ENCODE measurements around the gene HMX3.

DNA sequence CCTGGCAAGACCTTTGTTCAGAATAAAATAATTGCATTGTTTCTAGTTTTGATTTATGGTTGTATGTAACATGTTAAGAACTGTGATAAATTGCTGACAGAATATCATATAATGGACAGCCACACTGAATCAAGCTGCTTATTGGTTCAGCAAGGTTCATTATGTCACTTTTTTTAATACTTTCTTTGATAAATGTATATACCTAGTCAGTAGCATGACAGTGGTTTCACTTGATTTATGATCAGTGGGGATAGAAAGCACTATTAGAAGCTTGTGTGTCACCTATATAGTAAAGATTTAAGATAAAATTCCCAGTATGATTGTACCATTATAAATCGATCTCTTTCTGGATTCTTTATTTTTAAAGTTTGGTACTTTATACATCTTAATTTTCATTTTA lies 22.9 kb downstream of the HMX3 start:
- no peak for TF ChIP-seq POLR2AphosphoS5 (IDR thresholded peaks at IDR 0.05; ENCODE audit: low read depth, low read length)
- TF ChIP-seq, protein P1, sequence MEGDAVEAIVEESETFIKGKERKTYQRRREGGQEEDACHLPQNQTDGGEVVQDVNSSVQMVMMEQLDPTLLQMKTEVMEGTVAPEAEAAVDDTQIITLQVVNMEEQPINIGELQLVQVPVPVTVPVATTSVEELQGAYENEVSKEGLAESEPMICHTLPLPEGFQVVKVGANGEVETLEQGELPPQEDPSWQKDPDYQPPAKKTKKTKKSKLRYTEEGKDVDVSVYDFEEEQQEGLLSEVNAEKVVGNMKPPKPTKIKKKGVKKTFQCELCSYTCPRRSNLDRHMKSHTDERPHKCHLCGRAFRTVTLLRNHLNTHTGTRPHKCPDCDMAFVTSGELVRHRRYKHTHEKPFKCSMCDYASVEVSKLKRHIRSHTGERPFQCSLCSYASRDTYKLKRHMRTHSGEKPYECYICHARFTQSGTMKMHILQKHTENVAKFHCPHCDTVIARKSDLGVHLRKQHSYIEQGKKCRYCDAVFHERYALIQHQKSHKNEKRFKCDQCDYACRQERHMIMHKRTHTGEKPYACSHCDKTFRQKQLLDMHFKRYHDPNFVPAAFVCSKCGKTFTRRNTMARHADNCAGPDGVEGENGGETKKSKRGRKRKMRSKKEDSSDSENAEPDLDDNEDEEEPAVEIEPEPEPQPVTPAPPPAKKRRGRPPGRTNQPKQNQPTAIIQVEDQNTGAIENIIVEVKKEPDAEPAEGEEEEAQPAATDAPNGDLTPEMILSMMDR (IDR thresholded peaks at IDR 0.05): no peak
- TF ChIP-seq SIN3A (IDR thresholded peaks at IDR 0.05; ENCODE audit: borderline replicate concordance, insufficient read depth, low read depth, low read length): no peak
- TF ChIP-seq TCF7L2 (IDR thresholded peaks at IDR 0.05; ENCODE audit: low read depth, low read length): no peak
- TF ChIP-seq, protein P2, sequence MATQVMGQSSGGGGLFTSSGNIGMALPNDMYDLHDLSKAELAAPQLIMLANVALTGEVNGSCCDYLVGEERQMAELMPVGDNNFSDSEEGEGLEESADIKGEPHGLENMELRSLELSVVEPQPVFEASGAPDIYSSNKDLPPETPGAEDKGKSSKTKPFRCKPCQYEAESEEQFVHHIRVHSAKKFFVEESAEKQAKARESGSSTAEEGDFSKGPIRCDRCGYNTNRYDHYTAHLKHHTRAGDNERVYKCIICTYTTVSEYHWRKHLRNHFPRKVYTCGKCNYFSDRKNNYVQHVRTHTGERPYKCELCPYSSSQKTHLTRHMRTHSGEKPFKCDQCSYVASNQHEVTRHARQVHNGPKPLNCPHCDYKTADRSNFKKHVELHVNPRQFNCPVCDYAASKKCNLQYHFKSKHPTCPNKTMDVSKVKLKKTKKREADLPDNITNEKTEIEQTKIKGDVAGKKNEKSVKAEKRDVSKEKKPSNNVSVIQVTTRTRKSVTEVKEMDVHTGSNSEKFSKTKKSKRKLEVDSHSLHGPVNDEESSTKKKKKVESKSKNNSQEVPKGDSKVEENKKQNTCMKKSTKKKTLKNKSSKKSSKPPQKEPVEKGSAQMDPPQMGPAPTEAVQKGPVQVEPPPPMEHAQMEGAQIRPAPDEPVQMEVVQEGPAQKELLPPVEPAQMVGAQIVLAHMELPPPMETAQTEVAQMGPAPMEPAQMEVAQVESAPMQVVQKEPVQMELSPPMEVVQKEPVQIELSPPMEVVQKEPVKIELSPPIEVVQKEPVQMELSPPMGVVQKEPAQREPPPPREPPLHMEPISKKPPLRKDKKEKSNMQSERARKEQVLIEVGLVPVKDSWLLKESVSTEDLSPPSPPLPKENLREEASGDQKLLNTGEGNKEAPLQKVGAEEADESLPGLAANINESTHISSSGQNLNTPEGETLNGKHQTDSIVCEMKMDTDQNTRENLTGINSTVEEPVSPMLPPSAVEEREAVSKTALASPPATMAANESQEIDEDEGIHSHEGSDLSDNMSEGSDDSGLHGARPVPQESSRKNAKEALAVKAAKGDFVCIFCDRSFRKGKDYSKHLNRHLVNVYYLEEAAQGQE (IDR thresholded peaks at IDR 0.05; ENCODE audit: insufficient read depth in 1 of 2, low read depth in 2 of 2, low read length in 1 of 2): no peak

Data from Panc1 (cell line).